NCI-H2227 (cell line): ENCODE measurements around the gene YAF2.
"Not testable (repeated sequence)": the region's sequence is repeated elsewhere in the genome, so short reads cannot be mapped to it uniquely, and the experiment has no call there.

Experiments used
- DNase-seq: peaks from one replicate; lab custom pipeline; 2025; ENCODE audit not compliant: unreplicated experiment; lab: John Stamatoyannopoulos, UW

The YAF2 gene

GRCh38 chr12:42255221-42255865 is 17.3 kb upstream of the YAF2 start:
- DNase-seq: no peak

- DNase-seq: not testable (repeated sequence)
Observed at GRCh38 chr12:42252645-42253044, 14.6 kb upstream of the YAF2 start.

GRCh38 chr12:42249033-42249432 is 11.0 kb upstream of the YAF2 start:
- not testable (repeated sequence) for DNase-seq

- DNase-seq: no peak
Observed at GRCh38 chr12:42240131-42240750, 2.2 kb upstream of the YAF2 start.

- DNase-seq: no peak
Observed at GRCh38 chr12:42237853-42238239, 202 bp downstream of the YAF2 start.

- peak; percentile 73 for DNase-seq
Observed at GRCh38 chr12:42237052-42237852, 796 bp downstream of the YAF2 start.

- no peak for DNase-seq
Observed at GRCh38 chr12:42236017-42236416, 2.0 kb downstream of the YAF2 start.

- DNase-seq: no peak
Observed at GRCh38 chr12:42235426-42235825, 2.6 kb downstream of the YAF2 start.

GRCh38 chr12:42234970-42235369 is 3.1 kb downstream of the YAF2 start:
- DNase-seq: no peak

GRCh38 chr12:42227525-42227924 is 10.5 kb downstream of the YAF2 start:
- DNase-seq: not testable (repeated sequence)

GRCh38 chr12:42224501-42224900 is 13.5 kb downstream of the YAF2 start:
- not testable (repeated sequence) for DNase-seq

- no peak for DNase-seq
Observed at GRCh38 chr12:42222724-42223123, 15.3 kb downstream of the YAF2 start.

GRCh38 chr12:42221726-42222125 is 16.3 kb downstream of the YAF2 start:
- no peak for DNase-seq

GRCh38 chr12:42217656-42218055 is 20.4 kb downstream of the YAF2 start:
- no peak for DNase-seq

GRCh38 chr12:42216737-42217136 is 21.3 kb downstream of the YAF2 start:
- DNase-seq: no peak

GRCh38 chr12:42215759-42216158 is 22.3 kb downstream of the YAF2 start:
- DNase-seq: not testable (repeated sequence)

GRCh38 chr12:42213954-42214426 is 24.1 kb downstream of the YAF2 start:
- DNase-seq: no peak

- DNase-seq: peak; percentile 16
Observed at GRCh38 chr12:42213023-42213422, 25.0 kb downstream of the YAF2 start.

GRCh38 chr12:42208574-42208973 is 29.5 kb downstream of the YAF2 start:
- DNase-seq: no peak

GRCh38 chr12:42204819-42205218 is 33.2 kb downstream of the YAF2 start:
- DNase-seq: no peak

GRCh38 chr12:42204362-42204761 is 33.7 kb downstream of the YAF2 start:
- DNase-seq: no peak

GRCh38 chr12:42201063-42201462 is 37.0 kb downstream of the YAF2 start:
- no peak for DNase-seq
